ENCODE measurements around the gene SLC35D1. TPM values are rescaled to one million over a fixed set of nuclear protein-coding genes. Genes with fewer than 3 reads are reported as not detected.
A peak's percentile ranks its signal among the peaks of the same experiment; 100 is the strongest.

SLC35D1 gene
- total RNA-seq, 1 donor from 2014 or later: 10.1 TPM

DNA sequence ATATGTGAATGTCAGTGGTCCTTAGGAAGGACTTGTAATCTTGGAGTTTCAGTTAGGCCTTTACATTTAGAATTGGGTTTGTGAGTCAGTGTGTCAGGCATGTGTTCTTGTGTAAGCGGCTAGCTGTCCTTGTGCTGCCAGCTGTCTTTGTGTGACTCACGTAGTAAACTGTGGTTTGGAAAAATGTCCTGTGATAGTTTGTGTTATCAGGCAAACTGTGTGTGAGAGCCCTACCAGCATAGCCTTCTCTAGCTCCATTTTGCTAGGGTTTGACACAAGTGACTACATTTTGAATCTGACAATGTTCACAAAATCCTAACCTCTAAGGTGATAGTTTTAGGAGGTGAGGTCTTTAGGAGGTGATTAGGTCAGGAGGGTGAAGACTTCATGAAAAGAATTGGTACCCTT is 6.9 kb upstream of the SLC35D1 start:
- Mint-ChIP-seq H3K9me3 (ENCODE audit: unreplicated experiment) (no peaks in the 10 kb centered on the region), H3K4me1 (ENCODE audit: unreplicated experiment) (peaks cover 12% of the 10 kb centered on the region), H3K36me3 (ENCODE audit: unreplicated experiment) (no peaks in the 10 kb centered on the region), H3K27ac (ENCODE audit: unreplicated experiment) (peak overlapping the region; percentile 45), H3K27me3 (ENCODE audit: unreplicated experiment) (no peaks in the 10 kb centered on the region), H3K4me3 (ENCODE audit: unreplicated experiment) (no peak overlapping the region)
- no peak for DNase-seq (ENCODE audit: extremely low spot score, unreplicated experiment)
- TF ChIP-seq, protein P1, sequence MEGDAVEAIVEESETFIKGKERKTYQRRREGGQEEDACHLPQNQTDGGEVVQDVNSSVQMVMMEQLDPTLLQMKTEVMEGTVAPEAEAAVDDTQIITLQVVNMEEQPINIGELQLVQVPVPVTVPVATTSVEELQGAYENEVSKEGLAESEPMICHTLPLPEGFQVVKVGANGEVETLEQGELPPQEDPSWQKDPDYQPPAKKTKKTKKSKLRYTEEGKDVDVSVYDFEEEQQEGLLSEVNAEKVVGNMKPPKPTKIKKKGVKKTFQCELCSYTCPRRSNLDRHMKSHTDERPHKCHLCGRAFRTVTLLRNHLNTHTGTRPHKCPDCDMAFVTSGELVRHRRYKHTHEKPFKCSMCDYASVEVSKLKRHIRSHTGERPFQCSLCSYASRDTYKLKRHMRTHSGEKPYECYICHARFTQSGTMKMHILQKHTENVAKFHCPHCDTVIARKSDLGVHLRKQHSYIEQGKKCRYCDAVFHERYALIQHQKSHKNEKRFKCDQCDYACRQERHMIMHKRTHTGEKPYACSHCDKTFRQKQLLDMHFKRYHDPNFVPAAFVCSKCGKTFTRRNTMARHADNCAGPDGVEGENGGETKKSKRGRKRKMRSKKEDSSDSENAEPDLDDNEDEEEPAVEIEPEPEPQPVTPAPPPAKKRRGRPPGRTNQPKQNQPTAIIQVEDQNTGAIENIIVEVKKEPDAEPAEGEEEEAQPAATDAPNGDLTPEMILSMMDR (IDR thresholded peaks at IDR 0.05): no peak

DNA sequence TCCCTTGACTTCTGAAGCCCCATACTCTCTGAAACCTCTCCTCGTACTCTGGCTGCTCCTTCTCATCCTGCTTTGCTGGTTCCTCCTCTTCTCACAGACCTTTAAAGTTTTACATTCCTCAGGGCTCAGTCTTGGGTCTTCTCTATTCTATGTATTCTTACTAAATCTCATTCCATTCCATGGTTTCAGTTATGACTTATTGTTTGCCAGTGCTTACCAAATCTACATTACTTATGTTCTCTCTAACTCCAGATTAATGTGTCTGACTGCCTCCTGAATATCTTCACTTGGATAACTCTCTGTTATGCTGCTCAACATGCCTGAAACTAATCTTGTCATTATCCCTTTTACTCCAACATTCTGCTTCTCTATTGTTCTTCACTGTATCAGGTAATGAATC is 5.4 kb upstream of the SLC35D1 start:
- no peak for DNase-seq (ENCODE audit: extremely low spot score, unreplicated experiment)
- no peak overlapping the region for H3K4me3 Mint-ChIP-seq (ENCODE audit: unreplicated experiment)
- no peak overlapping the region for H3K27ac Mint-ChIP-seq (ENCODE audit: unreplicated experiment)
- TF ChIP-seq, protein P1 (IDR thresholded peaks at IDR 0.05): no peak
- H3K36me3 Mint-ChIP-seq (ENCODE audit: unreplicated experiment): no peaks in the 10 kb centered on the region
- H3K4me1 Mint-ChIP-seq (ENCODE audit: unreplicated experiment): peaks cover 18% of the 10 kb centered on the region
- no peaks in the 10 kb centered on the region for H3K27me3 Mint-ChIP-seq (ENCODE audit: unreplicated experiment)
- no peaks in the 10 kb centered on the region for H3K9me3 Mint-ChIP-seq (ENCODE audit: unreplicated experiment)

DNA sequence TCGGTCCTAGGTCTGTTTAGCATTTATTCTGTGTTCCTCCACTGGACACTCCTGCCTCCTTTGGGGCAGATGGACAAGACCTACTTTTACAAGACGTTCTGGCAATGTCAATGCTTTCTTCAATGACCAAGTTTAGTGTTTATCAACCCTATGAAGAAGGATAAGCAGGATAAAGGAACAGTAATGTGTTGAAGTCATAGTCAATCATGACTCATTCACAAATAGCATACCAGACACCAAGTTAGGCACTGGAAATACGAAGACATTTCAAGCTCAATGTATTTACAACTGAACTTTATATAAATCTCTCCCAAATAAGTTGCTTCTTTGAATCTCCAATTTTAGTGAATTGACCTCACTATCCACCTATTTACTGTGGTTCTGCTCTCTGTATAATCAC is 4.8 kb upstream of the SLC35D1 start:
- no peak for DNase-seq (ENCODE audit: extremely low spot score, unreplicated experiment)
- Mint-ChIP-seq H3K36me3 (ENCODE audit: unreplicated experiment) (no peaks in the 10 kb centered on the region), H3K27ac (ENCODE audit: unreplicated experiment) (no peak overlapping the region), H3K4me3 (ENCODE audit: unreplicated experiment) (no peak overlapping the region), H3K9me3 (ENCODE audit: unreplicated experiment) (no peaks in the 10 kb centered on the region), H3K27me3 (ENCODE audit: unreplicated experiment) (no peaks in the 10 kb centered on the region), H3K4me1 (ENCODE audit: unreplicated experiment) (peaks cover 18% of the 10 kb centered on the region)
- TF ChIP-seq, protein P1 (IDR thresholded peaks at IDR 0.05): no peak

DNA sequence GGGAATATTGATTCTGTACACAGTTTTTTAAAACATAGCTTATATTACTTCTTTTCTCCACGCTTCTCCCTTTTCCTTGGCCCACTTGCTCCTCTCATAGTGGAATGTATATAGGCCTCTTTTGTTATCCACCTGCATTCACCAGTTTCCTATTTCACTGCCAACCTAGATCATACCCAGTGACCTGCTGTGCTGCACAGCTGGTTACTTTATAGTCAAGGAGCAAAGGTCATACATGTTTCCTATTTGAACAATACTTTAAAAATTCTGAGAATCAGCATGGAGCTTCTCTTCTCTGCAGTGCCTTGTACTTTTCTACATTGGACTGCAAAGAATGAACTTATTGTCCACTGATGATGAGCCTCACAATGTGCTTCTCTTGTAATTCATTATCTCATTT is 4.3 kb upstream of the SLC35D1 start:
- TF ChIP-seq, protein P1 (IDR thresholded peaks at IDR 0.05): no peak
- Mint-ChIP-seq H3K4me1 (ENCODE audit: unreplicated experiment) (peaks cover 18% of the 10 kb centered on the region), H3K9me3 (ENCODE audit: unreplicated experiment) (no peaks in the 10 kb centered on the region), H3K27me3 (ENCODE audit: unreplicated experiment) (no peaks in the 10 kb centered on the region), H3K27ac (ENCODE audit: unreplicated experiment) (no peak overlapping the region), H3K36me3 (ENCODE audit: unreplicated experiment) (no peaks in the 10 kb centered on the region), H3K4me3 (ENCODE audit: unreplicated experiment) (no peak overlapping the region)
- no peak for DNase-seq (ENCODE audit: extremely low spot score, unreplicated experiment)

DNA sequence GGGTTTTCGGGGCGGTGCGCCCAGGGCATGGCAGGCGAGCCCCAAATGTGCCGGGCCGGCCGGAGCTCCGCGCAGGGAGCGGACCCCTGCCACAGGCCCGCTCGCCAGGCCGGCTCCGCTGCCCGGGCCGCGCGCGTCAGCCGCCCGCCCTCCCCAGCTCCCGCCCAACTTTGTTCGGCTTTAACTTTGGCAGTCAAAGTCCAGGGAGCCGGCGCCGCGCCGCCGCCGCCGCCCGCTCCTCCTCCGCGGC is 488 bp downstream of the SLC35D1 start:
- no peaks in the 10 kb centered on the region for H3K9me3 Mint-ChIP-seq (ENCODE audit: unreplicated experiment)
- H3K36me3 Mint-ChIP-seq (ENCODE audit: unreplicated experiment): peaks cover 9% of the 10 kb centered on the region
- H3K4me1 Mint-ChIP-seq (ENCODE audit: unreplicated experiment): peaks cover 26% of the 10 kb centered on the region
- H3K27me3 Mint-ChIP-seq (ENCODE audit: unreplicated experiment): no peaks in the 10 kb centered on the region
- peak overlapping the region; percentile 84 for H3K4me3 Mint-ChIP-seq (ENCODE audit: unreplicated experiment)
- TF ChIP-seq, protein P1 (IDR thresholded peaks at IDR 0.05): no peak
- peak overlapping the region; percentile 93 for H3K27ac Mint-ChIP-seq (ENCODE audit: unreplicated experiment)
- DNase-seq (ENCODE audit: extremely low spot score, unreplicated experiment): peak; percentile 85

Measured in osteocyte (in vitro differentiated cells).